H1 (cell line): ENCODE results near the gene SLC44A5. TPM values are rescaled to one million over a fixed set of nuclear protein-coding genes. Genes with fewer than 3 reads are reported as not detected.

Experiments used
- CTCF ChIA-PET: fragments of 300-600 bp; sonication (Branson Sonifier 250); formaldehyde crosslinking; loops from one replicate; lab custom pipeline; 2021; ENCODE audit not compliant: partially characterized antibody; lab: Charles Lee
- POLR2A ChIA-PET: fragments of 300-600 bp; sonication (Branson Sonifier 250); formaldehyde crosslinking; loops from one replicate; lab custom pipeline; 2021; ENCODE audit warnings: inconsistent platforms; ENCODE audit not compliant: partially characterized antibody; lab: Charles Lee
- DNase-seq, 2 experiments: peaks; one replicate each; pipeline versions ENCODE4 v3.0.0 to v3.0.0-alpha.2; 2010 to 2022; ENCODE audit warnings: low spot score in 2 of 2, low read depth in 1 of 2, mixed read lengths in 1 of 2
- FAIRE-seq: peaks from 2 replicates; lab custom pipeline; 2011; peaks lifted over from hg19 to GRCh38; lab: Jason Lieb, UNC
- H2AFZ ChIP-seq: 2 replicates; pipeline ENCODE4 v1.8.1; 2012; ENCODE audit warnings: low read length, inconsistent platforms
- H2AK5ac ChIP-seq: 2 replicates; pipeline ENCODE4 v1.6.1; 2013; ENCODE audit warnings: low read depth, low read length
- H2BK120ac ChIP-seq: replicated peaks from 2 replicates; pipeline ENCODE3; 2013; ENCODE audit warnings: low read depth, low read length, inconsistent platforms
- H2BK12ac ChIP-seq: 2 replicates; pipeline ENCODE4 v1.6.1; 2013; ENCODE audit warnings: low read depth, low read length
- H2BK15ac ChIP-seq: 2 replicates; pipeline ENCODE4 v1.6.1; 2013; ENCODE audit warnings: low read length
- H2BK20ac ChIP-seq: 2 replicates; pipeline ENCODE4 v1.6.1; 2013; ENCODE audit warnings: low read length
- H2BK5ac ChIP-seq: 2 replicates; pipeline ENCODE4 v1.6.1; 2013; ENCODE audit warnings: low read depth, low read length
- H3K14ac ChIP-seq: 2 replicates; pipeline ENCODE4 v1.6.1; 2013; ENCODE audit warnings: inconsistent platforms; ENCODE audit not compliant: insufficient read length
- H3K18ac ChIP-seq: 2 replicates; pipeline ENCODE4 v1.6.1; 2013; ENCODE audit warnings: low read length; ENCODE audit errors: extremely low read depth
- H3K23ac ChIP-seq: 2 replicates; pipeline ENCODE4 v1.6.1; 2013; ENCODE audit warnings: inconsistent platforms; ENCODE audit not compliant: insufficient read length
- H3K23me2 ChIP-seq: 2 replicates; pipeline ENCODE4 v1.6.1; 2013; ENCODE audit warnings: low read depth, low read length
- H3K27ac ChIP-seq: 2 replicates; pipeline ENCODE4 v1.6.1; 2011; ENCODE audit warnings: low read depth, low read length, inconsistent platforms
- H3K27me3 ChIP-seq, 4 experiments: replicated peaks in 1 of 4; 1 replicate in 1 of 4; 2 replicates in 3 of 4; pipeline versions ENCODE4 v1.6.1 to v1.8.1; 2011 to 2013; ENCODE audit warnings: low read length in 3 of 4, mild to moderate bottlenecking in 3 of 4, inconsistent platforms in 2 of 4, mixed read lengths in 2 of 4, moderate library complexity in 1 of 4; ENCODE audit not compliant: control insufficient read depth in 3 of 4, insufficient read depth in 3 of 4; ENCODE audit errors: extremely low read depth in 1 of 4
- H3K36me3 ChIP-seq, 4 experiments: 2 replicates each; pipeline versions ENCODE4 v1.6.1 to v1.8.1; 2011 to 2013; ENCODE audit warnings: mild to moderate bottlenecking in 4 of 4, low read length in 3 of 4, moderate library complexity in 2 of 4, control low read depth in 1 of 4, inconsistent platforms in 1 of 4; ENCODE audit not compliant: insufficient read depth in 4 of 4, control insufficient read depth in 2 of 4
- H3K4ac ChIP-seq: replicated peaks from 2 replicates; pipeline ENCODE3; 2013; ENCODE audit warnings: low read length, low read depth, mixed read lengths, inconsistent platforms; ENCODE audit not compliant: insufficient read length
- H3K4me1 ChIP-seq, 4 experiments: replicated peaks in 1 of 4; 1 replicate in 1 of 4; 2 replicates in 3 of 4; pipeline versions ENCODE4 v1.6.1 to v1.8.1; 2011 to 2013; ENCODE audit warnings: low read length in 3 of 4, inconsistent platforms in 2 of 4, mixed read lengths in 1 of 4; ENCODE audit not compliant: insufficient read depth in 4 of 4, control insufficient read depth in 3 of 4
- H3K4me2 ChIP-seq, 2 experiments: 2 replicates each; pipeline versions ENCODE4 v1.6.1 to v1.8.1; 2011 to 2013; ENCODE audit warnings: low read depth in 2 of 2, low read length in 2 of 2, control low read depth in 1 of 2, inconsistent platforms in 1 of 2, mild to moderate bottlenecking in 1 of 2; ENCODE audit not compliant: insufficient read depth in 1 of 2
- H3K4me3 ChIP-seq, 4 experiments: fragments of 200-600, 300-600 bp in 1 of 4; sonication (generic), shearing (Covaris generic), sonication (Bioruptor Twin) in 1 of 4; 2 replicates each; pipeline versions ENCODE4 v1.5.1 to v1.8.1; 2011 to 2016; ENCODE audit warnings: low read length in 4 of 4, low read depth in 3 of 4, control low read depth in 2 of 4, inconsistent platforms in 2 of 4, mild to moderate bottlenecking in 2 of 4, mixed read lengths in 1 of 4, moderate library complexity in 1 of 4; ENCODE audit not compliant: insufficient read depth in 2 of 4; ENCODE audit errors: extremely low read depth in 1 of 4
- H3K56ac ChIP-seq: replicated peaks from 2 replicates; pipeline ENCODE3; 2013; ENCODE audit warnings: low read depth, mild to moderate bottlenecking, mixed read lengths, low read length, inconsistent platforms; ENCODE audit not compliant: insufficient read length
- H3K79me1 ChIP-seq: 2 replicates; pipeline ENCODE4 v1.6.1; 2013; ENCODE audit warnings: low read depth, low read length, control low read depth
- H3K79me2 ChIP-seq, 2 experiments: 2 replicates each; pipeline versions ENCODE4 v1.6.1 to v1.8.1; 2012 to 2013; ENCODE audit warnings: low read length in 2 of 2, mild to moderate bottlenecking in 2 of 2, inconsistent platforms in 1 of 2; ENCODE audit not compliant: insufficient read depth in 2 of 2, control insufficient read depth in 1 of 2
- H3K9ac ChIP-seq, 4 experiments: replicated peaks in 1 of 4; 1 replicate in 1 of 4; 2 replicates in 3 of 4; pipeline versions ENCODE4 v1.6.1 to v1.8.1; 2011 to 2013; ENCODE audit warnings: low read depth in 3 of 4, low read length in 3 of 4, control low read depth in 2 of 4, mild to moderate bottlenecking in 2 of 4, moderate library complexity in 2 of 4, inconsistent platforms in 1 of 4; ENCODE audit errors: extremely low read depth in 1 of 4
- H3K9me3 ChIP-seq, 2 experiments: 2 replicates each; pipeline versions ENCODE4 v1.6.1 to v1.8.1; 2012 to 2013; ENCODE audit warnings: mild to moderate bottlenecking in 2 of 2, moderate library complexity in 2 of 2, control low read depth in 1 of 2, inconsistent platforms in 1 of 2, low read depth in 1 of 2, low read length in 1 of 2, mixed read lengths in 1 of 2; ENCODE audit not compliant: insufficient read depth in 2 of 2
- H4K20me1 ChIP-seq, 2 experiments: replicated peaks in 1 of 2; 2 replicates each; pipeline versions ENCODE3 to v1.8.1; 2011 to 2013; ENCODE audit warnings: inconsistent platforms in 2 of 2, low read length in 2 of 2, mild to moderate bottlenecking in 1 of 2; ENCODE audit not compliant: insufficient read depth in 2 of 2, control insufficient read depth in 1 of 2
- H4K5ac ChIP-seq: 2 replicates; pipeline ENCODE4 v1.6.1; 2013; ENCODE audit warnings: low read length, low read depth, mixed read lengths, inconsistent platforms; ENCODE audit not compliant: insufficient read length
- H4K8ac ChIP-seq: 2 replicates; pipeline ENCODE4 v1.8.0; 2013; ENCODE audit warnings: mild to moderate bottlenecking, moderate library complexity, low read length, inconsistent platforms; ENCODE audit not compliant: insufficient read depth; ENCODE audit errors: extremely low read depth
- H4K91ac ChIP-seq: replicated peaks from 2 replicates; pipeline ENCODE3; 2013; ENCODE audit warnings: low read length, mixed read lengths, inconsistent platforms; ENCODE audit not compliant: insufficient read length
- RAD21 ChIP-seq, 2 experiments: IDR thresholded peaks in 1 of 2; conservative IDR thresholded peaks in 1 of 2; 2 replicates each; pipeline ENCODE4 v1.6.1; 2011; ENCODE audit warnings: low read depth in 2 of 2, low read length in 2 of 2, improper control_type of control experiment in 1 of 2, inconsistent platforms in 1 of 2, mild to moderate bottlenecking in 1 of 2, moderate library complexity in 1 of 2
- SP4 ChIP-seq: IDR thresholded peaks from 2 replicates; pipeline ENCODE4 v1.6.1; 2012; ENCODE audit warnings: low read length, inconsistent platforms
- WGBS, 2 experiments: shearing (Covaris generic) in 1 of 2; methylation state at CpG; one replicate each; pipeline versions ENCODE4 v1.1.6 to v1.1.7; 2013 to 2015; ENCODE audit warnings: low lambda C conversion rate in 2 of 2, mixed read lengths in 2 of 2, inconsistent platforms in 1 of 2, low coverage in 1 of 2, missing lambda C conversion rate in 1 of 2; ENCODE audit not compliant: insufficient replicate concordance in 2 of 2, insufficient coverage in 1 of 2, insufficient read length in 1 of 2; ENCODE audit errors: extremely low coverage in 1 of 2, missing lambda C conversion rate in 1 of 2; 5-methylcytosine and 5-hydroxymethylcytosine counted together
- polyA plus RNA-seq, 7 experiments: library from polyadenylated mRNA; depleted of rRNA in 3 of 7; stranded (reverse) in 5 of 7; unstranded in 2 of 7; fragments of >200 nt in 5 of 7; fragments of 200-250 nt in 2 of 7; gene quantifications; 1 replicate in 5 of 7; 2 replicates in 1 of 7; 4 replicates in 1 of 7; pipeline versions ENCODE4 v1.2.1 to v1.2.3, GENCODE V29; 2011 to 2013; ENCODE audit warnings: missing spikeins in 2 of 7, mixed read lengths in 2 of 7
- total RNA-seq: library from RNA; stranded (reverse); fragmentation: NEBNext Ultra II Directional; extraction: Animal tissue kit (Norgen Biotek cat#: 25700); gene quantifications from 2 replicates; pipeline ENCODE4 v1.2.1, GENCODE V29; 2021

Gene SLC44A5
- total and polyA plus RNA-seq, 2 of the 8 experiments (the other 6 are each of a cell fraction or from before 2014, with no cell fraction given): 1.8 to 3.3 TPM

DNA sequence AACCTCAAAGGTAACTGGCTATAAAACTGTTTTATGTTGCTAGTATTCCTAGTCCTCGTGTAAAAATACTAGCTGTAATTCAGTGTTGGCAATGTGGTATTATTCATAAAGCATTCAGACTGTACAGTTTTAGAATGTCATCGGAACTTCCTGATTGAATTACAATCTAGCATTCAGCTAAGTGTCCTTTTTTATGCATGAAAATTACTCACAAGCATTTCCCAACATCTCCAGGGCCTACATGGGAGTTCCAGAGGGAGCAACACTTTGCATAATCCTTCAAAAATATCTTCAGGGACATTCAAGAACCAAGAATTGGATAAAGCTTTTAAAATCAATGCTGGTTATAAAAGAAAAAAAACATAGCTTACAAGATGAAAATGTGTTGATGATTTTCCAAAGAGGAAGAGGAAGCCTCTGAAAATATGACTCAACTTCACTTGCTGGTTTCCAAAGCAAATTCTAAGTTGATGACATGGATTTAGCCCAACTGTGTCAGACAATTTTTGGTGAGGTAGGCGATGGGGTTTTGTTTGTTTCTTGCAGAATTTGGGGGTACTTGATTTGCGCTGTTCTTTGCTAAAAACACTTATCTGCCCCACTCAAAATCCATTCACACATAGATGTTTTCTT lies 137.8 kb downstream of the SLC44A5 start:
- Histone ChIP-seq H4K91ac (no peak overlapping the region), H2BK15ac (no peak overlapping the region), H2BK12ac (no peak overlapping the region), H4K20me1 (no peaks in the 10 kb centered on the region), H2AK5ac (no peak overlapping the region), H3K4me2 (no peak overlapping the region), H2AFZ (no peak overlapping the region), H3K9me3 (peaks cover 0 to 8% of the 10 kb centered on the region in 2 experiments; a peak in 1 of 4 replicates), H3K18ac (no peak overlapping the region), H2BK20ac (no peak overlapping the region), H3K4me3 (no peak overlapping the region), H3K23ac (no peak overlapping the region), H2BK120ac (no peak overlapping the region), H3K27me3 (no peaks in the 10 kb centered on the region), H3K79me2 (no peaks in the 10 kb centered on the region), H3K9ac (no peak overlapping the region), H3K4me1 (no peaks in the 10 kb centered on the region), H3K4ac (no peak overlapping the region), H3K36me3 (no peaks in the 10 kb centered on the region), H3K14ac (no peak overlapping the region), H3K56ac (no peak overlapping the region), H3K79me1 (no peaks in the 10 kb centered on the region), H3K27ac (no peak overlapping the region), H4K8ac (no peak overlapping the region), H2BK5ac (no peak overlapping the region), H4K5ac (no peak overlapping the region), H3K23me2 (no peaks in the 10 kb centered on the region; the same call in 1 of the 2 replicates)
- WGBS, 2 experiments: 82% methylated on average over 4 of the region's 4 CpGs; no CpG with 5 or more reads in 1 of the 2 experiments
- ChIA-PET CTCF (interaction anchor here (0.8 kb wide), 1 partner anchor 160 kb away, joined by 3 read pairs; no protein-coding TSS in a partner anchor), POLR2A (no interaction called here)
- FAIRE-seq: no peak
- no peak for DNase-seq
- TF ChIP-seq SP4 (no peak), RAD21 (IDR thresholded peaks at IDR 0.05 in 1 of 2, conservative IDR thresholded peaks at IDR 0.05 in 1 of 2; ENCODE audit: low read depth in 2 of 2, low read length in 2 of 2) (no peak)
